ENCODE measurements around the gene CPA5. TPM values are rescaled to one million over a fixed set of nuclear protein-coding genes. Genes with fewer than 3 reads are reported as not detected.

The CPA5 gene
- polyA plus RNA-seq, 3 donors: not detected

- Histone ChIP-seq H3K36me3 (replicated peaks in 1 of 2; ENCODE audit: control insufficient read depth in 1 of 2, insufficient read depth in 2 of 2, low read length in 2 of 2) (no peaks in the 10 kb centered on the region), H3K9me3 (replicated peaks in 1 of 2; ENCODE audit: control insufficient read depth in 1 of 2, insufficient read depth in 1 of 2, low read length in 2 of 2) (no peaks in the 10 kb centered on the region), H3K4me2 (replicated peaks; ENCODE audit: extremely low read depth, low read length, poor library complexity, severe bottlenecking) (no peak overlapping the region), H2AFZ (ENCODE audit: insufficient read depth, low read depth, low read length, poor library complexity, severe bottlenecking) (no peak overlapping the region), H3K79me2 (ENCODE audit: insufficient read depth, low read length) (no peaks in the 10 kb centered on the region), H4K20me1 (ENCODE audit: insufficient read depth, low read length) (no peaks in the 10 kb centered on the region), H3K4me3 (replicated peaks in 1 of 3; ENCODE audit: low read depth in 2 of 3, low read length in 3 of 3) (no peak overlapping the region), H3K9ac (ENCODE audit: insufficient read depth, low read length, poor library complexity, severe bottlenecking) (no peak overlapping the region), H3K27me3 (ENCODE audit: control insufficient read depth in 2 of 2, insufficient read depth in 2 of 2, low read length in 2 of 2) (no peaks in the 10 kb centered on the region), H3K27ac (ENCODE audit: low read depth in 1 of 2, low read length in 2 of 2) (no peak overlapping the region), H3K4me1 (ENCODE audit: control insufficient read depth in 1 of 2, insufficient read depth in 2 of 2, low read length in 2 of 2) (peaks cover under 1 to 1% of the 10 kb centered on the region in 2 donors)
- H3K9me3 Mint-ChIP-seq: no peaks in the 10 kb centered on the region
- intact Hi-C loops (cut with micrococcal nuclease): no loop called here
- WGBS (ENCODE audit: insufficient coverage): 77% methylated on average over 4 of the region's 4 CpGs
- peaks cover 8% of the 10 kb centered on the region for H3K4me1 Mint-ChIP-seq
- no peak for DNase-seq
- H3K27me3 Mint-ChIP-seq (ENCODE audit: low read depth in 3 of 3): no peaks in the 10 kb centered on the region
- no peak for TF ChIP-seq CTCF (IDR thresholded peaks at IDR 0.05)
- peaks cover 0 to 16% of the 10 kb centered on the region in 2 donors for H3K36me3 Mint-ChIP-seq
- H3K4me3 Mint-ChIP-seq: no peak overlapping the region
- no peak overlapping the region for H3K27ac Mint-ChIP-seq
Measured at GRCh38 chr7:130409712-130410072, 65.1 kb downstream of the CPA5 start.

DNA sequence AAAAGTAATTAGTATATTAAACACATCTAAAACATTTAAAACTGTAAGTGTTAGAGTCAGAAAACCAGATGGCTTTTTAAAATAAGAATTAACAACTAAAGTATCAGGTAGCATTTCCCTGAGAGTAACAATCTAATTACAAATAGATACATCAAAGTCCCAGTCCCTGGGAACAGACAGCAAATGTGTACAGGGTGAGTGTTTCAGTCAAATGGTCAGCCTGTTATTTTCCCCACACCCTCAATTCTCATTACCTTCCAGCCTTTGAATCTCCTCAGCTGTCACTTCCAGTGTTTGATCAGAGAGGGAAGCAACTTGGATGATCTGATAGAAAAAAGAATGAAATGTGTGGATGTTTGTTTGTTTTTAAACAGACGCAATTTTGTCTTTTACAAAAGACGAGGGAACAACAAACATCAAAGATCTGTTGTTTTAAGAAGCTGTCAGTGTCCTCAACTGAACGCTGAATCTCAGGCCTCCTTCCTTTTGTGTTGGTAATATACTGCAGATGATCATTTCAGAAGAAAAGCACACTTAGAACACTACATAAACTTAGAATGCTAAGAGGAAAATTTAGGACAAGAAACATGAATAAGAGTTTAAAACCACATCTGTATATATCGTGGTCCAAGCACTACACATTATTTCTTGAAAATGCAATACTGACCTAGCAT is 66.4 kb downstream of the CPA5 start:
- no peak overlapping the region for H3K4me3 ChIP-seq (replicated peaks in 1 of 3; ENCODE audit: low read depth in 2 of 3, low read length in 3 of 3)
- H3K27me3 ChIP-seq (ENCODE audit: control insufficient read depth in 2 of 2, insufficient read depth in 2 of 2, low read length in 2 of 2): no peaks in the 10 kb centered on the region
- TF ChIP-seq CTCF (IDR thresholded peaks at IDR 0.05): no peak
- Mint-ChIP-seq H3K27ac (no peak overlapping the region), H3K4me1 (peaks cover 16% of the 10 kb centered on the region), H3K27me3 (ENCODE audit: low read depth in 3 of 3) (peaks cover 0 to 2% (median 0%) of the 10 kb centered on the region in 3 donors), H3K4me3 (no peak overlapping the region), H3K36me3 (peaks cover 0 to 16% of the 10 kb centered on the region in 2 donors), H3K9me3 (no peaks in the 10 kb centered on the region)
- WGBS (ENCODE audit: insufficient coverage): no CpG with 5 or more reads among the region's 4 CpGs
- H3K79me2 ChIP-seq (ENCODE audit: insufficient read depth, low read length): no peaks in the 10 kb centered on the region
- H3K27ac ChIP-seq (ENCODE audit: low read depth in 1 of 2, low read length in 2 of 2): no peak overlapping the region
- intact Hi-C loops (cut with micrococcal nuclease): no loop called here
- H4K20me1 ChIP-seq (ENCODE audit: insufficient read depth, low read length): no peaks in the 10 kb centered on the region
- H3K9me3 ChIP-seq (replicated peaks in 1 of 2; ENCODE audit: control insufficient read depth in 1 of 2, insufficient read depth in 1 of 2, low read length in 2 of 2): no peaks in the 10 kb centered on the region
- H3K36me3 ChIP-seq (replicated peaks in 1 of 2; ENCODE audit: control insufficient read depth in 1 of 2, insufficient read depth in 2 of 2, low read length in 2 of 2): no peaks in the 10 kb centered on the region
- no peak overlapping the region for H2AFZ ChIP-seq (ENCODE audit: insufficient read depth, low read depth, low read length, poor library complexity, severe bottlenecking)
- H3K4me2 ChIP-seq (replicated peaks; ENCODE audit: extremely low read depth, low read length, poor library complexity, severe bottlenecking): no peak overlapping the region
- H3K9ac ChIP-seq (ENCODE audit: insufficient read depth, low read length, poor library complexity, severe bottlenecking): no peak overlapping the region
- DNase-seq: no peak
- peaks cover 3 to 8% of the 10 kb centered on the region in 2 donors for H3K4me1 ChIP-seq (ENCODE audit: control insufficient read depth in 1 of 2, insufficient read depth in 2 of 2, low read length in 2 of 2)
